ENCODE measurements around the gene PKD1. TPM values are rescaled to one million over a fixed set of nuclear protein-coding genes. Genes with fewer than 3 reads are reported as not detected.

The PKD1 gene
- polyA plus RNA-seq, 1 donor from 2014 or later: 176 TPM

DNA sequence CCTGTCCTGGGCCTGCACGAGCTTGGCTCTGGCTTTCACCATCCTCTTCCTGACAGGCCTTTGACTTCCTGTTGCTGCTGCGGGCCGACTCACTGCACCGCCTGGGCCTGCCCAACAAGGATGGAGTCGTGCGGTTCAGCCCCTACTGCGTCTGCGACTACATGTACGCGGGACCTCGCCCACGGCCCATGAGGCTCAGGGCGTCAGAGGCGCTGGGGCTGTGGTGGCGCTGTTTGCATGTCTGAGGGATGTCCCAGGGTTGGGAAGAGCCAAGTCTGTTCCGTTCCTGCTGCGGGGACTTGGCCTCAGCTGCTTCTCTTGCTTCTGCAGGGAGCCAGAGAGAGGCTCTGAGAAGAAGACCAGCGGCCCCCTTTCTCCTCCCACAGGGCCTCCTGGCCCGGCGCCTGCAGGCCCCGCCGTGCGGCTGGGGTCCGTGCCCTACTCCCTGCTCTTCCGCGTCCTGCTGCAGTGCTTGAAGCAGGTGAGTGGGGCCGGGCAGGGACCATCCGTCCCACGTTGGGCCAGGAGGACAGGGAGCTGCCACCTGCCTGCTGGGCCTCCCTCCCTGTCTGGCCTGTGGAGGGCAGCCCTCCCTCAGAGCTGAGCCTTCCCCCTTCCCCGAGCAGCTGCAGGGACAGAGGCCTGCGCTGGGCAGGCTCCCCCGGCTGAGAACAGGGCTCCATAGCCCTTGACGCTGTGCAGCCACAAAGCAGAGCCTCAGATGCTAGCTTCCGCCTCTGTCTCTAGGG, 64.1 kb downstream of the PKD1 start:
- Histone ChIP-seq H3K9me2 (ENCODE audit: insufficient read depth, low read length) (no peaks in the 10 kb centered on the region), H3K79me2 (replicated peaks; ENCODE audit: insufficient read depth, low read length) (no peaks in the 10 kb centered on the region), H3K27me3 (ENCODE audit: insufficient read depth, low read depth, low read length) (no peaks in the 10 kb centered on the region), H4K20me1 (ENCODE audit: insufficient read depth) (no peaks in the 10 kb centered on the region), H3K36me3 (ENCODE audit: insufficient read depth, low read length) (no peaks in the 10 kb centered on the region), H3K4me2 (ENCODE audit: low read length) (no peak overlapping the region), H3K9ac (ENCODE audit: low read length) (no peak overlapping the region), H3K27ac (ENCODE audit: low read length) (no peak overlapping the region), H3K4me3 (ENCODE audit: low read length) (no peak overlapping the region), H3F3A (ENCODE audit: insufficient read depth, low read length, poor library complexity, severe bottlenecking) (no peaks in the 10 kb centered on the region), H2AFZ (ENCODE audit: low read depth, low read length) (no peak overlapping the region), H3K9me3 (ENCODE audit: low read length) (no peaks in the 10 kb centered on the region)
- TF ChIP-seq MXI1 (conservative IDR thresholded peaks at IDR 0.05; ENCODE audit: poor library complexity, severe bottlenecking): no peak
- TF ChIP-seq, protein P1, sequence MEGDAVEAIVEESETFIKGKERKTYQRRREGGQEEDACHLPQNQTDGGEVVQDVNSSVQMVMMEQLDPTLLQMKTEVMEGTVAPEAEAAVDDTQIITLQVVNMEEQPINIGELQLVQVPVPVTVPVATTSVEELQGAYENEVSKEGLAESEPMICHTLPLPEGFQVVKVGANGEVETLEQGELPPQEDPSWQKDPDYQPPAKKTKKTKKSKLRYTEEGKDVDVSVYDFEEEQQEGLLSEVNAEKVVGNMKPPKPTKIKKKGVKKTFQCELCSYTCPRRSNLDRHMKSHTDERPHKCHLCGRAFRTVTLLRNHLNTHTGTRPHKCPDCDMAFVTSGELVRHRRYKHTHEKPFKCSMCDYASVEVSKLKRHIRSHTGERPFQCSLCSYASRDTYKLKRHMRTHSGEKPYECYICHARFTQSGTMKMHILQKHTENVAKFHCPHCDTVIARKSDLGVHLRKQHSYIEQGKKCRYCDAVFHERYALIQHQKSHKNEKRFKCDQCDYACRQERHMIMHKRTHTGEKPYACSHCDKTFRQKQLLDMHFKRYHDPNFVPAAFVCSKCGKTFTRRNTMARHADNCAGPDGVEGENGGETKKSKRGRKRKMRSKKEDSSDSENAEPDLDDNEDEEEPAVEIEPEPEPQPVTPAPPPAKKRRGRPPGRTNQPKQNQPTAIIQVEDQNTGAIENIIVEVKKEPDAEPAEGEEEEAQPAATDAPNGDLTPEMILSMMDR (IDR thresholded peaks at IDR 0.05; ENCODE audit: poor library complexity, severe bottlenecking): no peak
- no peak for TF ChIP-seq SMC3 (conservative IDR thresholded peaks at IDR 0.05; ENCODE audit: poor library complexity)
- TF ChIP-seq, protein P2, sequence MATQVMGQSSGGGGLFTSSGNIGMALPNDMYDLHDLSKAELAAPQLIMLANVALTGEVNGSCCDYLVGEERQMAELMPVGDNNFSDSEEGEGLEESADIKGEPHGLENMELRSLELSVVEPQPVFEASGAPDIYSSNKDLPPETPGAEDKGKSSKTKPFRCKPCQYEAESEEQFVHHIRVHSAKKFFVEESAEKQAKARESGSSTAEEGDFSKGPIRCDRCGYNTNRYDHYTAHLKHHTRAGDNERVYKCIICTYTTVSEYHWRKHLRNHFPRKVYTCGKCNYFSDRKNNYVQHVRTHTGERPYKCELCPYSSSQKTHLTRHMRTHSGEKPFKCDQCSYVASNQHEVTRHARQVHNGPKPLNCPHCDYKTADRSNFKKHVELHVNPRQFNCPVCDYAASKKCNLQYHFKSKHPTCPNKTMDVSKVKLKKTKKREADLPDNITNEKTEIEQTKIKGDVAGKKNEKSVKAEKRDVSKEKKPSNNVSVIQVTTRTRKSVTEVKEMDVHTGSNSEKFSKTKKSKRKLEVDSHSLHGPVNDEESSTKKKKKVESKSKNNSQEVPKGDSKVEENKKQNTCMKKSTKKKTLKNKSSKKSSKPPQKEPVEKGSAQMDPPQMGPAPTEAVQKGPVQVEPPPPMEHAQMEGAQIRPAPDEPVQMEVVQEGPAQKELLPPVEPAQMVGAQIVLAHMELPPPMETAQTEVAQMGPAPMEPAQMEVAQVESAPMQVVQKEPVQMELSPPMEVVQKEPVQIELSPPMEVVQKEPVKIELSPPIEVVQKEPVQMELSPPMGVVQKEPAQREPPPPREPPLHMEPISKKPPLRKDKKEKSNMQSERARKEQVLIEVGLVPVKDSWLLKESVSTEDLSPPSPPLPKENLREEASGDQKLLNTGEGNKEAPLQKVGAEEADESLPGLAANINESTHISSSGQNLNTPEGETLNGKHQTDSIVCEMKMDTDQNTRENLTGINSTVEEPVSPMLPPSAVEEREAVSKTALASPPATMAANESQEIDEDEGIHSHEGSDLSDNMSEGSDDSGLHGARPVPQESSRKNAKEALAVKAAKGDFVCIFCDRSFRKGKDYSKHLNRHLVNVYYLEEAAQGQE (IDR thresholded peaks at IDR 0.05; ENCODE audit: borderline replicate concordance): no peak
- no peak for TF ChIP-seq POLR2AphosphoS5 (IDR thresholded peaks at IDR 0.05)
- TF ChIP-seq EP300 (conservative IDR thresholded peaks at IDR 0.05; ENCODE audit: poor library complexity, severe bottlenecking): no peak
- no peak for TF ChIP-seq TAF1 (IDR thresholded peaks at IDR 0.05; ENCODE audit: low read depth)
- TF ChIP-seq EZH2 (IDR thresholded peaks at IDR 0.05; ENCODE audit: borderline replicate concordance, insufficient read depth, low read length, poor library complexity, severe bottlenecking): no peak
- no peak for TF ChIP-seq RAD21 (conservative IDR thresholded peaks at IDR 0.05)

DNA sequence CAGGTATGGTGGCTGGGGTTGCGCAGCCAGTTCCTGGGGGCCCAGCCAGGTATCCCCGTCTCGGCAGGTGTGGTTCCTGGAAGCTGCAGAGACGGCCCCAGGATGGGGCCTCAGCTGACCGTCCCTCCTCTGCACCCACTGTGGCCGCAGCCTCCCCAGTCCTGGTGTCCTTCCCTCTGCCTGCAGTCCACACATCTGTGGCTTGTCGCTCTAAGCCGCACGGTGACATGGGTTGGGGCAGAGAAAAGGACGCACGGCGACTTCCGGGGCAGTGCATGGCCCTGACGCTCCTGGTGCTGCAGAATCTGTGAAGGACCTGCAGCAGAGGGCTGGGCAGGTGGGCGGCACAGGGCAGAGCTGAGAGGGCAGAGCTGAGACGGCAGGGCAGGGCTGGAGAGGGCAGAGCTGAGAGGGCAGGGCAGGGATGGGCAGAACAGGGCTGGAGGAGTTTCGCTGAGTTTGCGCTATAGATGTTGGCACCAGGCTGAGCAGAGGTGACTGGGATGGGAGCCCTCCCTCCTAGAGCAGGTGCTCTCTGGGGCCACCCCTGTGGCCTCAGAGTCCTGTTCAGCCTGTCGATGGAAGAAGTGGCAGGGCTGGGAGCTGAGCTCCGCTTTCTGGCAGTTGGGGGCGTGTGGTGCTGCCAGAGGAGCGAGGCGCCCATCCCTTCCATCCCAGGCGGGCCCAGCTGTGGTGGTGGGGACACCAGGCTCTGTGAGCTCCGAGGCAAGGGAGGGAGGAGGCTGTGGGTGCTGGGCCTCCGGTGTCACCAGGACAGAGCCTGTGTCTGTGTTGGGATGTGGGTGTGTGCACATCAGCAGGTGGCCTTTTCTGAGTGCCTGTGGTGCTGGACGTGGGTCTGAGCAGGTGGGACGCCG, 64.9 kb downstream of the PKD1 start:
- no peak overlapping the region for H3K4me2 ChIP-seq (ENCODE audit: low read length)
- no peaks in the 10 kb centered on the region for H3K79me2 ChIP-seq (replicated peaks; ENCODE audit: insufficient read depth, low read length)
- H4K20me1 ChIP-seq (ENCODE audit: insufficient read depth): no peaks in the 10 kb centered on the region
- no peak for TF ChIP-seq MXI1 (conservative IDR thresholded peaks at IDR 0.05; ENCODE audit: poor library complexity, severe bottlenecking)
- H3K27me3 ChIP-seq (ENCODE audit: insufficient read depth, low read depth, low read length): no peaks in the 10 kb centered on the region
- H3F3A ChIP-seq (ENCODE audit: insufficient read depth, low read length, poor library complexity, severe bottlenecking): no peaks in the 10 kb centered on the region
- H3K9me3 ChIP-seq (ENCODE audit: low read length): no peaks in the 10 kb centered on the region
- no peak overlapping the region for H3K27ac ChIP-seq (ENCODE audit: low read length)
- no peak overlapping the region for H3K9ac ChIP-seq (ENCODE audit: low read length)
- no peak overlapping the region for H2AFZ ChIP-seq (ENCODE audit: low read depth, low read length)
- H3K9me2 ChIP-seq (ENCODE audit: insufficient read depth, low read length): no peaks in the 10 kb centered on the region
- H3K4me3 ChIP-seq (ENCODE audit: low read length): no peak overlapping the region
- no peaks in the 10 kb centered on the region for H3K36me3 ChIP-seq (ENCODE audit: insufficient read depth, low read length)

Data from neural cell (in vitro differentiated cells).